HG02973 (cell line): ENCODE results near the gene FOXJ3.

Experiments
- ATAC-seq: cut with Tn5 transposase; IDR thresholded peaks from one replicate; pipeline ENCODE4 v1.9.1; 2021; ENCODE audit warnings: moderate library complexity; ENCODE audit not compliant: unreplicated experiment

The FOXJ3 gene

GRCh38 chr1:42146626-42147320 lies 188.3 kb downstream of the FOXJ3 start:
- no peak for ATAC-seq

DNA sequence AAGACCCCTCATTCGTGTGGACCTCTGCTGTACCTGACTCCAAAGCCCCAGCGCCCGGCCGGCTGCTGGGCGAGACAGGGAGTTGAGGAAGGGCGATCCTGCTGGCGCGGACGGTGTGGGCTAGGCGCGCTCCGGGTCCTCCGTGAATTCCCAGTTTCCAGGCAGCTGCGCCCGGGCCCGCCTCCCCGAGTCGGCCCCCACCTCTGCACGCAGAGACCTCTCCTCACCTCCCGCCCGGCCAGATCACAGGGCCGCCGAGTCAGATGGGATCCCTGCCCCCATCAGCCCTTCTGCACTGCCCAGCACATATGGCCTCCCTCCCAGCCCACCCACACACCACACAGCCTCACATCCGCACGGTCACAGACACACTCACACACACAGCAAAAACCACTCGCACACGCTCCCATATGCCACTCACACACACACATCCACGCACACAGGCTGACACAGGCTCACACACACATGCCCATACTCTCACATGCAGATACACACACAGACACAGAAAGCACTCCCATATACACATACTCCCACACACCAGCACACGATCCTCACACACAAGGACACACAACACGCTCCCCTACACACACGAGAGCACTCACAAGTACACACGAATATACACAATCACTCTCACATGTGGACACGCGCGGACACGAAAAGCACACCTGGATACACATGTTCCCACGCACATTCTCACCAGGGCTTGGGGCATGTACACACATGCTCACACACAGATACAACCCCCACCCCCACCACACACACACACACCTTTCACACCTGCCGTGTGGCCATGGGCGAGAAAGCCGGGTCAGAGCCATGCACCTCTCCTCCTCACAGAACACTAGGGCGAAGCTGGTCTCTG lies 189.0 kb downstream of the FOXJ3 start:
- no peak for ATAC-seq

DNA sequence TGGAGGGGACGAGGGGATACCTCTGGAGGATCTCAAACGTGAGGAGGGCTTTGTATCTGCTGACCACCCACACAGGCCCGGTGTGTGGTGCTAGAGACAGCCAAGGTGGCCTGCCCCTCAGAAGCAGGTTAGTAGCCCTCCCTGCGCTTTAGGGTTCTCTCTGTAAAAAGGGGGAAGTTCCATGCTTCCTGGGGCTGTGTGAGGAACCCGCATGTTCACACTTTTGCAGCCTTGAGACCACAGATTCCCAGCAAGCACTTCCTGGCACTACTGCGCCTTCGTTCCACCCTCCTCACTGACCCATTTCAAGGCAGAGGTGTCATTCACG lies 189.7 kb downstream of the FOXJ3 start:
- ATAC-seq: no peak

- no peak for ATAC-seq
These were observed 190.2 kb downstream of the FOXJ3 start for GRCh38 chr1:42144711-42145388.

DNA sequence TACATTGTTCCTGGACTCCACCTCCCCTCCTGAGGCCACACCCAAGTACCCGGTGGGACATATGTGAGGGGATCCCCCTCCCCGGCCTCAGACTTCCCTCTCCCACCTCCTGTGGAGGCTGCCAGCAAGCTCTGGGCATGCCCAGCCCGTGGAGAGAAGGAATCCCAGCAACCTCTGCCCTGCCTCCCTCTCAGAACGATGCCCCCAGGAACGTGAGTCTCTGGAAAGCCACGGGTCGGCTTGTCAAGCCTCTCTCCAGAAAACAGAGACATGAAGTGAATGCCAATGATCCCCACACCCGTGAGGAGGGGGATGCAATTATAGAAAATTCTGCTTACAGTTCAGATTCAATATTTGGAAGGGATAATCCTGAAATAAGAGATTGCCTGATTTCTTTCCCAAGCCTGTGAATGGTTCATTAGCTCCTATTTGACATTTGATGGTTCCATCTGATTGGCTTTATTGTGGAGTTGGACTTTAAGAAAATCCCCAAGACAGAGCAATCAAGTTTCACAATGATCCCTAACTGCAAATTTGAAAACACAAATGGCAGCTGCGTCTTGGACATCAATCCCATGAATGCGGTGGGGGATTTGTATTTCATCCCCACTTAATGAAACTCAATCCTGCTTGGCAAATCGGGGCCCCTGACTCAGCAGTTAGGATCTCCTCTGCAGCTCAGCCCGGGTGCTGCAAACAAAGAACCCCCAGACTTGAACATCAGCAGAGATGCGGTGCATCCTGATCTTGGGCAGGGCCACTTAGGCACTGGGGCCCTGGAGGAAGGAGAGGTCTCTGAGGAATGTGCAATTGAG lies 190.9 kb downstream of the FOXJ3 start:
- ATAC-seq: no peak

- ATAC-seq: no peak
These were observed 191.9 kb downstream of the FOXJ3 start for GRCh38 chr1:42142894-42143675.

DNA sequence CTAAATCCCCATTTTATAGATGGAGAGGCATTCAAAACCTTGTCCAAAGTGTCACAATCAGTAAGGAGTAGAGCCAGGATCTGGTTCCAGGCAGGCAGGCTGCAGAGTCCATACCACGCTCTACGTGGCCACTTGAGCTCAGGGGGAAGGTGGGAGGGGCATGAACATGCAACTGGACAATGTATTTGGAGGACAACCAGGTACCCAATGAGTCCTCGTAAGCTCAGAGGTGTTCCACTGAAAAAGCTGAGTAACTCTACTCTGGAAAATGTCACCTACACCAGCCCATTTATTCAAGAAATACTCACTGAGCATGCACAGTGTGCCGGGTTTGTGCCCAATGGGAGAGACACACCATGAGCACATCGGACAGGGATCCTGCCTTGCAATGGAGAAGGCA lies 193.1 kb downstream of the FOXJ3 start:
- ATAC-seq: no peak

DNA sequence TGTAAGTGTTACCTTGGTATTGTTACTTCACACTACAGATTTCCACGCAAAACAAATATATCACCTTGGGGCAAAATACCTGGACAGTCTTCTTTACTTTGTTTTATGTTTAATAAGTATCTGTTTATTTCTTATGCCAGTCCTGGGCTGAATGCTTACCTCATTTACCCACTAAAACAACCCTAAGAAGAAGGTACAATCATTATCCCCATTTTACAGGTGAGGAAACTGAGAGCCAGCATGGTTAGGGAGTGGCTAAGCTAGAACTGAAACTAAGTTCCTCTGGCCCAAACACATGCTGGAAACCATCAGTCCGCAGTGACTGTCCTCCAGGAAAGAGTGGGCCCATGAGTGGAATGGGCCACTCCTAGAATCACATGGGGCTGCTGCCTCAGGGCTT lies 194.8 kb downstream of the FOXJ3 start:
- ATAC-seq: no peak

DNA sequence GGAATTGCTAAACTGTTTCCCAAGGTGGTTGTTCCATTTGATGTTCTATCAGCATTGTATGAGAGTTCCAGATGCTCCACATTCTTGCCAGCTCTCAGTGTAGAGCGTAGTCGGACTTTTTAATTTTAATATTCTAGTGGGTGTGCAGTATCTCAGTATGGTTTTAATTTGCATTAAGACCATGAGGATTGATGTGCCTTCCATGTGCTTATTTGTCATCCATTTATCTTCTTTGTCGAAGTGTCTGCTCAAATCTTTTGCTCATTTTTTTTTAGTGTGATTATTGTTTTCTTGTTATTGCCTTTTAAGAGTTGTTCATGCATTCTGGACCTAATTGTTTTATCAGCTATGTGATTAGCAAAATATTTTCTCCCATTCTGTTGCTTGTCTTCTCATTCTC lies 195.6 kb downstream of the FOXJ3 start:
- no peak for ATAC-seq

- no peak for ATAC-seq
These were observed 196.4 kb downstream of the FOXJ3 start for GRCh38 chr1:42138586-42138985.

GRCh38 chr1:42137766-42138165 lies 197.3 kb downstream of the FOXJ3 start:
- ATAC-seq: no peak

- no peak for ATAC-seq
These were observed 198.6 kb downstream of the FOXJ3 start for GRCh38 chr1:42136466-42136865.

GRCh38 chr1:42135426-42135825 lies 199.6 kb downstream of the FOXJ3 start:
- no peak for ATAC-seq

DNA sequence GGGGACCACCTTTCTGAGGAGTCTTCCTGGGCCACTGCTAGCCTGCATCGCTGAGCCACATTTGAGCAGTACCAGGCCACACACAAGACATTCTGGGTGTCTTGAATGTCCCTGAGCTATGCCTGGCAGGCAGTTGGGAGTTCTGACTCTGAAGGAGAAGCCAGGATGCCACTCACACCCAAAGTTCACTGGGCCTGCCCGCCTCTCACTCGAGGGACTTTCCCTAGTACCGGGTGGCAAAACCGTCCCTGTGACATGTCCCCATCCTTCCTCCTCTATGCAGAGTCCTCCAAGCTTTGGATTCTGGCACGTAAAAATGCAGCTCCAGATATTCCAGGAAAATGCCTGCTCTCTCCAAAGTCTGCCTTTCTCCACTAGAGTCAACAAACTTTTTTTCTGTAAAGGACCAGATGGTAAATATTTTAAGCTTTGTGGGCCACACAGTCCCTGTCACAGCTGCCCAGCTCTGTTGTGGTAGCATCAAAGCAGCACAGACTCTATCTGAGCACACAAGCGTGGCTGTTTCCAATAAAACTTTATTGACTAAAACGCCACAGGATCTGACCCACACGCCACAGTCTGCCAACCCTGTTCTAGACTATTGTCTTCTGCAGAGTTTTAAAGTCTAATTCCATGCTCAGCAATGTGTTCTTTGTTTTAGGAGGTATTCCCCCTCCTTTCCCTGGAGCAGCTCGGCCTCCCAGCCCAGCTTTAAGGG lies 201.1 kb downstream of the FOXJ3 start:
- ATAC-seq: no peak

- ATAC-seq: no peak
These were observed 201.6 kb downstream of the FOXJ3 start for GRCh38 chr1:42133390-42133789.

GRCh38 chr1:42130061-42130660 lies 204.9 kb downstream of the FOXJ3 start:
- no peak for ATAC-seq

DNA sequence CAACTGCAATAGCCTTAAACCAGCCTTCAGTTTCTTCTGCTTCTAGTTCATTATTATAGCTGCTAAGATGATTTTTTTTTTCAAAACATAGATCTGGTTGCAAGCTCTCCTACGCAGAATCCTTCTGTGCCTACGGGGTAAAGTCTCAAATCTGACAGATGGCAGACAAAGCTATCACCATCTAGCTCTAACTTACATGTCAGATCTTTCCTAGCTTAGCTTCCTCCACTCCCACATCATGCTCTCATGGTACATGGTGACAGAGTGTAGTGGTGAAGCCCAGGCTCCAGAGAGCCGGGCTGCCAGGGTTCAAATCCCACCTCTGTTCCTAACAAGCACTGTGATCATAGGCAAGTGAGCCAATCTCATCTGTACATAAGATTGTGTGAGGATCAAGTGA lies 206.1 kb downstream of the FOXJ3 start:
- no peak for ATAC-seq

GRCh38 chr1:42128499-42128898 lies 206.5 kb downstream of the FOXJ3 start:
- no peak for ATAC-seq

DNA sequence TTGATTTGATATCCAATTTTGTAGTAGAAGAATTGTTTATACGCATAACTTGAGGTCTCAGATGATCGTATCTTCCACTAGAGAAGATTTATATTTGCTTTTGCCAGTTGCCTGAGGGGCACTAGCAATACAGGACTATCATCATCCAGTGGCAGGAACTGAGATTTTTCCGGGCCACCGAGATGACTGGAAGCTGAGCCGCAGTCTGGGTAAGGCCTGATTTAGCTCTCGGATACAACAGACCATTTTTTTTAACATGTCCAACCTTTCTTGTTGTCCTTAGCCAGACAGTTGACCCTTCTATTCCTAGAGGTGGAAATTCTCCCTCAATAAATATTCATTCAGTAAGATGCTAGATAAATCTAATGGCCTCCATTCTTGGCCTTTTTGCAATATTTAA lies 207.3 kb downstream of the FOXJ3 start:
- no peak for ATAC-seq
